NB4 (cell line): ENCODE results near the gene IQGAP2.

ENCODE experiments used
- DNase-seq: peaks from one replicate; pipeline ENCODE4 v3.0.0; 2010; ENCODE audit warnings: low read depth
- H3K4me3 ChIP-seq: one replicate; pipeline ENCODE4 v1.5.1; 2011; ENCODE audit warnings: mild to moderate bottlenecking, low read depth, low read length, moderate library complexity
- CTCF ChIP-seq: IDR thresholded peaks from one replicate; pipeline ENCODE4 v1.5.1; 2012; ENCODE audit warnings: low read depth, low read length
- MAX ChIP-seq: IDR thresholded peaks from 2 replicates; pipeline ENCODE4 v1.6.1; 2011; ENCODE audit warnings: low read depth, low read length
- MYC ChIP-seq: IDR thresholded peaks from 2 replicates; pipeline ENCODE4 v1.6.1; 2011; ENCODE audit warnings: low read depth, low read length
- POLR2A ChIP-seq: IDR thresholded peaks from 2 replicates; pipeline ENCODE4 v1.6.1; 2011; ENCODE audit warnings: mild to moderate bottlenecking; ENCODE audit not compliant: insufficient read length; ENCODE audit errors: extremely low read depth

Gene IQGAP2

GRCh38 chr5:76556511-76557221 lies 153.6 kb downstream of the IQGAP2 start:
- TF ChIP-seq MAX, result no peak
- no peak for TF ChIP-seq MYC
- no peak for TF ChIP-seq CTCF
- no peak for TF ChIP-seq POLR2A
- H3K4me3 ChIP-seq, result no peak overlapping the region
- no peak for DNase-seq

- DNase-seq, result no peak
- H3K4me3 ChIP-seq, result no peak overlapping the region
- TF ChIP-seq CTCF (no peak), POLR2A (no peak), MYC (no peak)
These were observed 158.1 kb downstream of the IQGAP2 start for GRCh38 chr5:76560952-76561891.

DNA sequence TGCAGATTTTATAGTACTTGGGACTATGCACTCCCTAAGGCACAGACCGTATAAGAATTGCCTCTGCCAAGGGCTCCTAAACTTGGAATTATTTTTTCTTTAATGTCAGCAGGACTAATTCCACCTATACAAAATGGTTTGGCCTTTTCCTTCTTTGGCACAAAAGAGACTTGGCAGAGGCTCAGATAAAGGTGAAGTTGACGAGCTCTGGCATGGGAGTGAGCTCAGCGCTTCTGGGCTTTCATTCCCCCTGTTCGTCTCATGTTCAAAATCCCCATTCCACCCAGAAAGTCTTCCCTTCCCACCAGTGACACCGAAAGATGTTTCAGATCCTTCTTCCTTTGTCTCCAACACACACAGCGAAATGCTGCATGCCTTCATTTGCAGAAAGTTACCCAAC lies 158.9 kb downstream of the IQGAP2 start:
- no peak overlapping the region for H3K4me3 ChIP-seq
- DNase-seq, result no peak
- TF ChIP-seq POLR2A (no peak), MYC (no peak)

DNA sequence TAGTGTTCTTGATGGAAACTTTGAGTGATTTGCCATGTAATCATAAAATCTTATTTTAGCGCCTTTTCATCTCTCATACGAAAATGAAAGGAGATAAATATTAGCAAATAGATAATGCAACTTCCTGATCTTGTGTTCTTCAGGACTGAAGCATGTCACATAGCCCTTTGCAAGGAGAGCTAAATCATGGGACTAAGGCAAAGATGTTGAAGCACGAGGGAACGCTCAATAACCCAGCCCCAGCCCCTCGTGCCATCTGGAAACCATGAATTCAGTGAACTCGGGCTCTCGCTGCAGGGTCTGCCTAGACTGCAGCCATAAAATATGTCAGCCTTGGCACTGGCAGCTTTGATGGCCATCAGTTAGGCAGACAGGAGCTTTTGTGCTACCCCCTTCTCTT lies 161.9 kb downstream of the IQGAP2 start:
- no peak for DNase-seq
- no peak for TF ChIP-seq CTCF
- no peak for TF ChIP-seq MYC
- TF ChIP-seq POLR2A, result no peak
- TF ChIP-seq MAX, result no peak
- H3K4me3 ChIP-seq, result no peak overlapping the region

GRCh38 chr5:76570153-76570552 lies 167.1 kb downstream of the IQGAP2 start:
- TF ChIP-seq MAX, result no peak
- TF ChIP-seq POLR2A, result no peak
- no peak for TF ChIP-seq MYC
- no peak for TF ChIP-seq CTCF
- no peak overlapping the region for H3K4me3 ChIP-seq
- no peak for DNase-seq

DNA sequence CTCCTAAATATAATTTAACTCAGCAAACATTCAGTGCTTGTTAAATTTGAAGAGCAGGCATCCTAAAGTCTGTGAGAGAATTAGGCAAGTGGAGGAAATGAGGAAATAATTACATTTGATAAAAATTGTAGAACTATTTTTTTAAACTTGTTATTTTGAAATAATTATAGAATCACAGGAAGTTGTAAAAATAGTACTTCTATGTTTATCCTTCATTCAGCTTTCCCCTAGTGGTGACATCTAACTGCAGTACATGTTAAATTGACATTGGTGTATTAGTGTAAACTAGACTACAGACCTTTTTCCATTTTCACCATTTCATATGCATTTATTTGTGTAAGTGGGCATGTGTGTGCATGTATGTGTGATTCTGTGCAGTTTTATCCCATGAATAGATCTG lies 168.5 kb downstream of the IQGAP2 start:
- no peak for DNase-seq
- no peak overlapping the region for H3K4me3 ChIP-seq
- TF ChIP-seq MAX (no peak), POLR2A (no peak), MYC (no peak), CTCF (no peak)
